ENCODE data around the gene EDA.
"Not testable (repeated sequence)": the region's sequence is repeated elsewhere in the genome, so short reads cannot be mapped to it uniquely, and the experiment has no call there.

EDA gene

DNA sequence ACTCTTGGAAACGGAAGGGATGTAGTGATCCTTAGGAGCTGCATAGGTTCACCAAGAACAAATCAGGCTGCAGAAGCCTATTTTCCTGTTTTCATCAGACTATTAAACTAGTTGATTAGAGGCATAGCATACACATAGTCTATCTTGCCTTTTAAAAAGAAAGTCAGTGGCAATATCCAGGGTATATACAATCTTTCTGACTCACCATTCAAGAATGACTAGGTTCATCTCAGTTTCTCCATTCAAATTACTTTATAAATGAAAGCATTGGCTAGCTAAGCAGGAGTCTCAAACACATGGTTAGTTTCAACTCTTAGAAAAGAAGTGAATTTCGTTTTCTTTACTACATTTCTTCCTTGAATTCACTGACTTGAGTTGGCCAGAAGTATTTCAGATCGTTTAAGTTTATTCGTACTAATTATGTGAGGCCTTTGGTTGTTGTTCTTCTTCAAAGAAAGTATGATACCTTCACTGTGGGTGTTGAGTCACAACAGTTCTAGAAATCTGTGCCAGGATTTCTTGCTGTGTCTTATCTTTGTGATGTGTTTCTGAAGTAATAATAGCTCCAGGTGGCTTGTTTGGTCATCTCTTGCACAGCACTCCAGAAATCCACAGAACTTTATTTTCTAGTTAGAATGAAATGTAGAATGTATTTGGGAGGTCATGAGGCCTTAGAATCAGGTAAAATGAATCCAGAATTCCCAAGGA is 345.6 kb downstream of the EDA start:
- no peak for DNase-seq

DNA sequence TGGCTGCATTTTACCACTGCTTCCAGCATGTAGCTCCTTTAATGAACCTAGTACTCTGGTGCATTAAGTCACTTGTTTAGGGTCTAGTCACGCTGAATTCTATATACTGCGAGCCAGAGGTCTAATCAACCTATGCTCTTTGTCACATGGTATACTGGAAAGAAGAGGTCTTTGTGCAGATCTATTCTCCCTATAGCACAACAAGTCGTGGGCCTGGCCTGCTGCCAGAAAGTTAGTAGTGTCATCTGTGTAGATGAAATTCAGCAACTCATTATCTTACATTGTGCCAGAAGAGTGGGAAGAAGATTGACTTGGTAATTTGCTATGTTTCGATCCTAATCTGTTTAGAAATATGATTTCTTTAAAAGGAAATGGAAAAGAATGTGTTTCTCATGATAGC is 353.0 kb downstream of the EDA start:
- no peak for DNase-seq

DNA sequence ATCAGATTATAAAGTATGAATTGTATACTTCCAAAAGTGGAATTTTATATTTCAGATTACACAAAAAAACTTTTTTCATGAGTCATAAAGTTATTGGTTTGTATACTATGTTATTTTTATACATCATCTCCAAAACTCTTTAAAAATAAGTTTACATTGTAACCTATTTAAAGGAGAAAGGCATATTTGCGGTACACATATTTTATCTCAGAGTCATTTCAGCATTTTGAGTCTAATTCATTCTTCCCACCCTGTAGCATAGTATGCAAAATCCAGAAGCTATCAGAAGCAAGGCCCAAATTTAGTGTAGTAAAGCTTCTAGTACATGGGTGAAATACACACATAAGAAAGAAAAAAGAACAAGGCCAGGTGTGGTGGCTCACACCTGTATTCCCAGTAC is 353.5 kb downstream of the EDA start:
- DNase-seq, result no peak

DNA sequence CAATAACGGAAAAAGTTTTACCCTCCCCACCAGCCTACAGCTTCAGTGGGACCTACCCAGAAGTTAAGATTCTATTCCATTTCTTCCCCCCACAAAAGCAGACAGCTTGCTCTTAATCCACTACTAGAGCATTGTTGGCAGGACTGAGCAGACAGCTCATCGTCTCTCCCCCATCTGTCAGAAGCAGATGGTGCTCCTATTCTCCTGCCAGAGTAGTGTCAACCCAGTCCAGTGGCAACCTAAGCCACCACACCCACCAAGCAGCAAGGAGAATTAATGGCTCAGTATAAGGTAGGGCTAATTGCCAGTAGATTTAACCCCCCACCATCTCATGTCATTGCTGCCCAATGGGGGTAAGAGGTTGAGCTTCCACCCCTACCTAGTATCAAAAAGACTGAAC is 371.8 kb downstream of the EDA start:
- DNase-seq, result no peak

DNA sequence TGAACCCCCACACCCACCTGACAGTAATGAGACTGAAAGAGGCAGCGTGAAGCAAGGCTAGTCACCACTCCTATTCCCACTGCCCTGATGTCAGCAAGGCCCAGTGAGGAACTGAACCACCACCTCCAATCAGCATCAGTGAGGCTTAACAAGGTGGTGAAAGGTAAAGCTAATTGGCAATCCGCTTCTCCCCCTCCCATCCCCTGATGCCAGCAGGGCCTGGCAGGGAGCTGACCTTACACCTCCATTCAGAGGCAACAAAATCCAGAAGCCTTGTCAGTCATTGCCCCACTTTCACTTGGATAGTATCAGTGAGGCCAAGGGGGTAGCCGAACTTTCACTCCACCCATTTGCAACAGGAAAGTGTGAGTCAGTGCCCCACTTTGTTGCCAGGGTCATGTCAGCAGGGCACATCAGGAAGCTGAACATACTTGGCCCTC is 373.1 kb downstream of the EDA start:
- DNase-seq, result no peak

DNA sequence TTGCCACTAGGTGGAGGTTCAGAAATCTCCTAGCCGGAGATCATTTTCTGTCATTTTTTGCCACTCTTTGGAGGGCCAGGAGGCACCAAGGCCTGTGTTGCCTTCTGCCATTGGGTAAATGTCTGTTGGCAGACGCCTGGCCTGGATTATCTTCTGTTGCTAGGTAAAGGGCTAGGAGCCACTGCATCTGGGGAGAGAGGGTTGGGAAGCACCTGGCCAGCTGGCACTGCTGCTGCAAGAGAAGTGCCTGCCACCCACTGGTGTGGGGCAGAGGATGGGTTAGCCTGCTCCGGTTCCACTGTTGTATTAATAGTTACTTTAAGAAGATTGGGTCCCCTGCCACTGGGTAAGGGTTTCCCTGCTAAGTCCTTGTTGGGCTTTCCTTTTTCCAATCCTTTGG is 375.8 kb downstream of the EDA start:
- no peak for DNase-seq

DNA sequence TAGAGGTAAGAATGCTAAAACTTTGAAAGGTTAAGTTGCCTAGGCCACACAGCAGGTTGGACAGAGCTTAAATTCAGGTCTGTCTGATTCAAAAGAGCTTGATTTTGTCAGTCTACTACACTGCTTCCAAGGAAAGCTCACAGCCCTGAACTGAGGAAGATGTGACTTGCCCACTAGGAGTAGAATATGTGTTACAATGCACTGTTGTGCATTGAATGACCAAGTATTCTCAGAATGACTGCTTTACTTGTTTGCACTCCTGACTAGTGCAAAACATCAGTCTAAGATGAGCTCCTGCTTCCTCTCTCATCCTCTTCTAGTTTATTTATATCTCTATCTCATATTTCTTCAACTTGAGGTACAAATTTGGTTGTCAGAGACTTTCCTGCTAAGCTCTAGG is 377.6 kb downstream of the EDA start:
- no peak for DNase-seq

DNA sequence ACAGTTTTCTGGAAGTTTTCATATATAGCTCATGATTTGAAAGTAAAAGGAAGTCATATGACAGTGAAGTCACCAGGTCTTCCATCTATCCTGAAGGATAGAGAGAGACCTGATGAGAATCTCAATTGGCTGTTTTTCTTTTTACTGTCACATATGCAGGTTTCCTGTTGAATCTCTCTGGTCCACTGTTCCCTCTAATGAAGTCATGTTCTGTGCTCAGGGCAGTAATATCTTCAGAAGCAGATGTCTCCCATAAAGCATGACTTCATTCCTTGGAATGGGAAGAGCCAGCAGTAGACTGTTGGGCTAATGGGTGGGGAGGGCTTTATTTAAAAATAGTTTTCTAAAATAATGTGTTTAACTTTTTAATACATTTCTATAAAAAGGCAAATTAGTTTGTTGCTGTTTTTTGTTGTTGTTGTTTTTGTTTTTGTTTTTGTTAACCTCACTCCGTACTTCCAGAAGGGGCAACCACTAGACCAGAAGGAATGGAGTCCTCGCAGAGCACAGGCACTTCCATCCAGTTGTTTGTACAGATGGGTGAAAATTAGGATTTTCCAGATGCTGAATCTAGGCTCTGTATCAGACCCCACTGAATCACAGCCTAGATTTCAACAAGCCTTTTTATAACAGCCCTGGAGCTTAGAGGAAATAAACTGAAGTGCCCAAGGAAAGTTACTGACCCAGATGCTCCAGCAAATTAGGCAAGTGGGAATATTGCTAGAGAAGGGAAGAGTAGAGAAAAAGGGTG is 379.6 kb downstream of the EDA start:
- no peak for DNase-seq

DNA sequence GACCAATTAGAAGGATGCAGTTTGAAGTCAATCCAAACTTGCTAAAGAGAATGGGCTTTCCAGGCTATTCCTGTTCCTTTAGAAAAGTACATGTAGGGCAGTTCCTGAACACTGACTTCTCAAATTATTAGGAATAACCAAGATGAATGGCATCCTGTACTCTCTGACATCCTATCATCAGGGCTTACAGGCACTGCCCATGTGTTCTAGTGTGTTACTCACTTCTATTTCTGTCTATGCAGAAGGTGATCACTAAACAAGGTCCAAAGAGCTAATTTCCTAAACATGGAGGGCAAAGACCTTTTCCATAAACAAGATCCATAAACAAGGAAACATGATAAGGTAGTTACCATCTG is 380.2 kb downstream of the EDA start:
- DNase-seq, result no peak

DNA sequence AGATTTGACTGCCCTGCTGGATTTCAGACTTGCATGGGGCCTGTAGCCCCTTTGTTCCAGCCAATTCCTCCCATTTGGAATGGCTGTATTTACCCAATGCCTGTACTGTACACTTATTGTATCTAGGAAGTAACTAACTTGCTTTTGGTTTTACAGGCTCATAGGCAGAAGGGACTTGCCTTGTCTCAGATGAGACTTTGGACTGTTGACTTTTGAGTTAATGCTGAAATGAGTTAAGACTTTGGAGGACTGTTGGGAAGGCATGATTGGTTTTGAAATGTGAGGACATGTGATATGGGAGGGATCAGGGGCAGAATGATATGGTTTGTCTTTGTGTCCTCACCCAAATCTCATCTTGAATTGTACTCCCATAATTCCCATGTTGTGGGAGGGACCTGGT is 382.4 kb downstream of the EDA start:
- DNase-seq, result not testable (repeated sequence)

DNA sequence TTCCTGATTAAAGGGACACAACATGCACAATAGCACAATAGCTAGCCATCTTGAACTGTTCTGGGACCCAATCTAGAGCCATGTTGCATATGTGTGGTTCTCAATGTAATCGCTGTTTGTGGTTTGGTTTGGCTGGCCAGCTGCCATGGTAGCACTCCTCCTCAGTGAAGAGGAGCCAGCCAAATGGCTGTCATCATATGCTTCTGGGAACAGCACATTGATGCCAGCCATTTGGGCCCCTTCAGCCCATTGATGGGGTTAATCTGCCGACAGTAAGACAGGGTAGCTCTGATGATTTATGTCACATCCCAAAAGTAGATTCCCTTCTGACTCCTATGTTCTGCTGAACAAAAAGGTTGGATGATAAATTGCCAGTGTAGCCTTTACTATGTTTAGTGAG is 385.4 kb downstream of the EDA start:
- DNase-seq, result no peak

DNA sequence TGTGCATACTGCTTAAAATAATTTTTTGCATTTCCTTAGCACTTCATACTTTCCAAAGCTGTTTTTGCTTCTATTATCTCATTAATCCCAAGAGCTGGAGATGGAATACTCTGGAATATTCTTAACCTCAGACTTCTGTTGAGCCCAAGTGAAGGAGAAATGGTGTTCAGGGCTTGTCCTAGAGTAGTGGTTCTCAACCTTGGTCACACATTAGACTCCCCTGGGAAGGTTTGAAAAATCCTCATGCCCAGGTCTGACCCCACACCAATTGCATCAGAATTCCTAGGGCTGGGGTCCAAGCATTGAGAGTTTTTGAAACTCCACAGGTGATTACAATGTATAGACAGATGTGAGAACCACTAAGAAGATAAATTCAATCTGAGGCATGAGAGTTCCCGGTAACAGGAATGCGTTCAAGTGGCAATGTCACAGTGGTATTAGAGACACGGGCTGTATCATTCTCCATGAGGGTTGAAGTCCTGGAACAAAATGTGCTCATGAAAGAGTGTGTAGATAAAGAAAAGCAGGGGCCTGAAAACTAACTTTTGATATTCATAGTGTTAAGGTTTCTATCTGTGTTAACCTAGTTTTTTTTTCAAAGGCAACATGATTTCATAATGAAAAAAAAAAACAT is 385.9 kb downstream of the EDA start:
- DNase-seq, result no peak

DNA sequence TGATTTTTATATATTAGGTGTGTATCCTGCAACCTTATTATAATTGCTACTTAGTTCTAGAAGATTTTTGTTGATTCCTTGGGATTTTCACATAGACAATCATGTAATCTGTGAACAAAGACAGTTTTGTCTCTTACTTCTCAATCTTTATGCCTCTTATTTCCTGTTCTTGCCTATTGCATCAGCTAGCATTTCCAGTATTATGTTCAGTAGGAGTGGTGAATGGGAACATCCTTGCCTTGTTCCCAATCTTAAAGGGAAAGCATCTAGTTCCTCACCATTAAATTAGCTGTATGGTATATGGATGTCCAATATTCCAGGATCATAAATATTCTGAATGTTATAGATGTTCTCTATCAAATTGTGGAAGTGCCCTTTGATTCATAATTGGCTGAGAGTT is 392.0 kb downstream of the EDA start:
- DNase-seq, result no peak

DNA sequence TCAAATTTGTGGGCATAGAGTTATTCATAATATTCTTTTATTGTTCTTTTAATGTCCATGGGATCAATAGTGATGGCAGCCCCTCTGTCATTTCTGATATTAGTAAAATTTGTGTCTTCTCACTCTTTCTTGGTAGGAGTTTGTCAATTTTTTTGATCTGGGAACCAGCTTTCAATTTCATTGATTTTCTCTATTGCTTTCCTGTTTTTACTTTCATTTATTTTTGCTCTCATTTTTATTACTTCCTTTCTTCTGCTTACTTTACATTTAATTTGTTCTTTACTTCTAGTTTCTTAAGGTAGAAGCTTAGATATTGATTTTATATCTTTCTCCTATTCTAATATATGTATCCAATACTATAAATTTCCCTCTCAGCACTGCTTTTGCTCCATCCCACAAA is 393.1 kb downstream of the EDA start:
- DNase-seq, result no peak

DNA sequence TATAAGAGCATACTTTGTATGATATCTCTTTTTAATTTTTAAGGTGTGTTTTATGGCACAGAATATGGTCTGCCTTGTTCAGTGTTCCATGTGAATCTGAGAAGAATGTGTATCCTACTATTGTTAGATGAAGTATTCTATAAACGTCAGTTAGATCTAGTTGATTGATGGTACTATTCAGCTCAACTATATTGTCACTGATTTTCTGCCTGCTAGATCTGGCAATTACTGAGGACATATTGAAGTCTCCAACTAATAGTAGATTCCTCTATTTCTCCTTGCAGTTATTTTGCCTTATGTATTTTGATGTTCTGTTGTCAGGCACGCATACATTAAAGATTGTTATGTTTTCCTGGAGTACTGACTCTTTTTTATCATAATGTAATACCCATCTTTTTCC is 394.1 kb downstream of the EDA start:
- no peak for DNase-seq

DNA sequence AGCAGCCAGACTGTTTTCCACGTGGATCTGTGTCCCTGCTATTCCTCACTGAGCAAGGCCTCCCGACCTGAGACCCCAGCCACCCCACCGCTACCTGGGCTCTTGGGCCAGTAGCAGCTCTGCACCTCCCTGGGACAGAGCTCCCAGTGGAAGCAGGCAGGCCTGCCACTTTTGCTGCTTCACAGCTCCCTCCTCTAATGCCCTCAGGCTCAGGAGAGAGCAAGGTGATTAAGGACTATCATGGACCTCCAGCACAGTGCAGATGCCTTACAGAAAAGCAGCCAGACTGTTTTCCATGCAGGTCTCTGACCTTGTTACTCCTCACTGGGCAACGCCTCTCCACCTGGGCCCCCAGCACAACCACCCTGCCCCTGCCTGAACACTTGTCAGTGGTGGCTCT is 396.8 kb downstream of the EDA start:
- DNase-seq, result no peak

DNA sequence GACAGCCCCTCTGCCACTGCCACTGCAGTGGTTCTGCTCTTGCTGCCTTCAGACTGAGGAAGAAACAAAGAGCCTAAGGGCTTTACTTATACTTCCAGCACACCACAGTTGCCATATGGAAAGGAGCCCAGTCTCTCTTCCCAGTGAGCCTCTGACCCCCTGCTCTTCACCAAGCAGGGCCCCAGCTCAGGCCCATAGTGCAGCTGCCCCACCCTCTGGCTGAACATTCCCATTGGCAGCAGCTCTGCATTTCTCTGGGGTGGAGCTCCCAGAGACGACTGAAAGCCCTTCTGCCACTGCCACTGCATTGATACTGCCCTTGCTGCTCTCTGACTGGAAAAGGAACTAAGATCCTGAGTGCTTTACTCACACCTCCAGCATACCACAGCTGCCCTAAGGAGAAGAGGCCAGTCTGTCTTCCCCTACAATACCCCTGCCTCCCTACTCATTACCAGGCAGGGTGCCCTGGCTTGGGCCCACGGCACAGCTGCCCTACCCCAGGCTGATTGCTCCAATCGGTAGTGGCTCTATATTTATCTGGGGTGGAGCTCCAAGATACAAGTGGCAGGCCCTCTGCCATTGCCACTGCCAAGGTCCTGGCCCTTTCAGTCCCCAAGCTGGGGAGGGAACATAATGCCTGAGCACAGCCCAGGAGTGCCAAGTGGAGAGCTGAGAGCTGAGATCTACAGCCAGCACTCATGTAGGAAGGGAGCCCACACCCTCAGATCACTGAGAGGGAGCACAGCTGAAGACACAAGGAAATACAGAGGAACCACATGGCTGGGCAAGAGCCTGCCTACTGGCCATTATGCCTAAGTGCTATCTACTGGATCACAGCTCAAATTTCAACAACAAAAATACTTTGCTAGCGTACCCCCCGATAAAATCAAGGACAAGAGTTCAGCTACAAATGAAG is 397.8 kb downstream of the EDA start:
- DNase-seq, result no peak

DNA sequence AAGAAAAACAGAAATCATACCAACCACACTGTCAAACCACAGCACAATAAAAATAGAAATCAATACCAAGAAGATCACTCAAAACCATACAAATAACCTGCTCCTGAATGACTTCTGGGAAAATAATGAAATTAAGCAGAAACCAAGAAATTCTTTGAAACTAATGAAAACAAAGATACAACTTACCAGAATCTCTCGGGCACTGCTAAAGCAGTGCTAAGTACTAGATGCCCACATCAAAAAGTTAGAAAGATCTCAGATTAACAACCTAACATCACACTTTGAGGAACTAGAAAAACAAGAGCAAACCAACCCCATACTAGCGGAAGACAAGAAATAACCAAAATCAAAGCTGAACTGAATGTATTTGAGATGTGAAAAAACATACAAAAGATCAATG is 400.6 kb downstream of the EDA start:
- DNase-seq, result no peak

DNA sequence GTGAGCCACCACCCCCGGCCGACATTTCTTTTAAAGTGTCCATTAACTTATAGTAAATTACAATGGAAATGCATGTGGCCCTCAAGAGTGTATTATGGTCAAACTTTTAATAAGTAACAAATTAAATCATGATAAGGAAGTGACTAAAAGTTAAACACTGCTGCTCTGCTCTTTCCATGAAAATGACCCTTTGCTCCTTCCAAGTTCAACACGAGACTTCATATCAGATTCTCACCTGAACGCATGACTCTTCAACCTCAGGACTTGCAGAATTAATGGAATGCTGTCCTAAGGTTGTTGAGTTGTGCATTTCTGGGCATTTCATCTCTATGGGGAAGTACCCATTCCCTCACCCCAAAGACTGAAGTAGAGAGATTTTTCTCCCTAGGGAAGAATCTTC is 406.7 kb downstream of the EDA start:
- no peak for DNase-seq

DNA sequence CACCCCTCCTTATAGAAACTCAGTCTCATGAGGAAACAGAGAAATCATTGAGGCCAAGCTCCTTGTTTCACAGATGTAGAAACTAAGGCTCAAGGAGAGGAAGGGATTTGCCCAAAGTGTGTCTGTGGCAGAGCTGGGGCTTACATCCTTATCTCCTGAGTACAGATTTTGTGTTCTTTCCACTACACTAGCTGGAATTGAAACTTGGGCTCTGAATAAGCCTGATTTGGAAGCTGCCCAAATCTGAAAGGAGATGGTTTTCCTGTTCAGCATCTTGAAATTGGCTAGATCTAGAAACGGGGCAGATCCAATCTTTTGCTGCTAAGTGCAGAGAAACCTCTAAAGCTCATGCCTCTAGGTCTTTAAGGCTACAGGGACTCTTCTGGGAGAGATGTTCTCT is 409.6 kb downstream of the EDA start:
- DNase-seq, result no peak

DNA sequence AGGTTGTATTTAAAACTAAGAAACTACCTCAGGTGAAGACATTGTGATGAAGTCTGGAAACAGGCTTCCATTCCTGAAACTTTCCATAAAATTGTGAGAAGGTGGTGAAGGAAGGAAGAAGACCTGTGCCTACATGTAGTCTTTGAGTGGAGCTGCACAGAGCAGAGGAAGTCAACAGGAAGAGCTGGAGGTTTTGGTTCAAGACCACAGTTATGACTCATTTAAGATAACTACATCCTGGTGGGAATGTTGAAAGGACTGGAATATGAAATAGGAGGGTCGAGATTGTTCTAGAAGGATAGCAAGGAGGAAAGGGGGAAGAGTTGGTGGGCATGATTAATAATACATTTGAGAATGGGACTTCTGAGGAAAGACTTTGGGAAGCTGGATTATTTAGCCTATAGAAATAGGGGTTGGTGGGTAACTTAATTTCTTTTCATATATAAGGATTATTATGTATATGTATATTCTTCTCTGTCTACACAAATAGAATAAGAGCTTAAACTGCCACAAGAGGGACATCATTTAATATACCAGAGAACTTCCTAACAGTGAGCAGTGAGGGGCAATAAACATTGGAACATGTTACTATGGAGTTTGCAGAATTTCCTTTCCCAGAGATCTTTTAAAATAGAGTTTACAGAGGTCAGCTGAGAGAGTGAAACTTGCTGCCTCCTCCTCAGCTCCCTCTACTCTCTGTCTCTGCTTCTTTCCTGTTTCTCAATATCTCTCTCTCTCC is 410.4 kb downstream of the EDA start:
- no peak for DNase-seq

DNA sequence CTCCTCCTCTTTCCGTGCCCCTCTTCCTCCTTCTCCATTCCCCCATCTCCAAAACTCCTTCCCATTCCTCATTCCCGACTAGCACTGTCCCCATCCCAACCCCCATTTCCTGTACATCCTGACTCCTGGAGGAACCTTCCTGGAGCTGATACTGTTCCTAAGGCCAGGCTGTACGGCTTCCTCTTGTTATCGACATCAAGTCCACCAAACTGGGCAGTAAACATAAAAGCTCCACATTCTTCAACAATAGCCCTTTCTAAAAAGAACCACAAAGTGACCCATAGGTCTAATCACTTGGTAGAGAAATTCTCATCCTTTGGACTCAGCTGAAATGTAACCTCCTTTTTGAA is 410.9 kb downstream of the EDA start:
- DNase-seq, result no peak

DNA sequence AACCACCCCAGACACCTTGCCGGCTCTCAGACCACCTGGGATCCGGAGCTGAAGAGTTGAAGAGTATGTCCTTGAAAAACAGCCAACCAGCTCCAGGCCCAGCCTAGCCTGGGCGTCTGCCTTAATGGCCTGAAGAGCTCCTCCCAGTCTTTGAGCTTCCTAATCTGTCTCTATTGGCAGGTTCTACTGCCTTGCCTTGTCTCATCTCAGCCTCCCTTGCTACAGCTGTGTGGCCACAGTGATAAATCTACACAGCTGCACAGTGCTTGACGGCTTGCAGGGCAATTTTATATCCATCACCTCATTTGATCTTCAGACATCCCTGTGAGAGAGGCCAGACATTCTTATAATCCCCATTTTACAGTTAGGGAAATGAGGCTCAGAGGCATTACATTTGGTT is 413.9 kb downstream of the EDA start:
- DNase-seq, result no peak

Data from activated CD4-positive, CD25-positive, alpha-beta regulatory T cell treated with anti-CD3 and anti-CD28 coated beads, Interleukin-2, amount 50 U/mL, for 72 hours (primary cell).